ENCODE results near the gene PRKAG2. TPM values are rescaled to one million over a fixed set of nuclear protein-coding genes. Genes with fewer than 3 reads are reported as not detected.
A peak's percentile ranks its signal among the peaks of the same experiment; 100 is the strongest.

PRKAG2 gene
- total RNA-seq, 1 experiment from 2014 or later, result 23.9 TPM

- no peak for DNase-seq
- H3K4me1 ChIP-seq (ENCODE audit: insufficient read depth, low read length), result peaks cover 42% of the 10 kb centered on the region
- H3K4me2 ChIP-seq (ENCODE audit: low read length), result no peak overlapping the region
- no peak overlapping the region for H2AFZ ChIP-seq (ENCODE audit: low read length)
- ChIA-PET CTCF (no interaction called here), POLR2A (ENCODE audit: unreplicated experiment) (no interaction called here)
- H4K20me1 ChIP-seq (ENCODE audit: low read length), result no peaks in the 10 kb centered on the region
- H3K36me3 ChIP-seq (ENCODE audit: low read depth, low read length), result no peaks in the 10 kb centered on the region
- H3K27me3 ChIP-seq (ENCODE audit: low read length), result no peaks in the 10 kb centered on the region
- no peaks in the 10 kb centered on the region for H3F3A ChIP-seq (ENCODE audit: low read length, unreplicated experiment)
- H3K9me2 ChIP-seq (replicated peaks; ENCODE audit: low read length), result no peaks in the 10 kb centered on the region
- no peak overlapping the region for H3K27ac ChIP-seq (ENCODE audit: low read length)
- ATAC-seq, result no peak
- H3K79me2 ChIP-seq (ENCODE audit: low read length), result no peaks in the 10 kb centered on the region
- BruUV-seq (replicated peaks), result no TSS peak
- no peak overlapping the region for H3K9ac ChIP-seq (ENCODE audit: low read length)
- TF ChIP-seq EZH2 (IDR thresholded peaks at IDR 0.05; ENCODE audit: low read length, unreplicated experiment), result no peak
- no peak for TF ChIP-seq CTCF (conservative IDR thresholded peaks at IDR 0.05; ENCODE audit: low read depth, low read length)
- no peak for TF ChIP-seq EZH2phosphoT487 (IDR thresholded peaks at IDR 0.05; ENCODE audit: borderline replicate concordance, low read length)
- intact Hi-C loops (cut with micrococcal nuclease), result no loop called here
- no peak overlapping the region for H3K4me3 ChIP-seq (ENCODE audit: low read length)
- no peaks in the 10 kb centered on the region for H3K9me3 ChIP-seq (ENCODE audit: low read length)
Measured at GRCh38 chr7:151793991-151794507, 82.9 kb downstream of the PRKAG2 start.

- no peaks in the 10 kb centered on the region for H4K20me1 ChIP-seq (ENCODE audit: low read length)
- DNase-seq (peak; percentile 11), ATAC-seq (no peak)
- peaks cover 42% of the 10 kb centered on the region for H3K4me1 ChIP-seq (ENCODE audit: insufficient read depth, low read length)
- no peaks in the 10 kb centered on the region for H3K79me2 ChIP-seq (ENCODE audit: low read length)
- POLR2A ChIA-PET (ENCODE audit: unreplicated experiment), result no interaction called here
- no peak overlapping the region for H2AFZ ChIP-seq (ENCODE audit: low read length)
- intact Hi-C loops (cut with micrococcal nuclease), result no loop called here
- H3F3A ChIP-seq (ENCODE audit: low read length, unreplicated experiment), result no peaks in the 10 kb centered on the region
- H3K4me3 ChIP-seq (ENCODE audit: low read length), result no peak overlapping the region
- H3K27me3 ChIP-seq (ENCODE audit: low read length), result no peaks in the 10 kb centered on the region
- no peak for TF ChIP-seq CTCF (conservative IDR thresholded peaks at IDR 0.05; ENCODE audit: low read depth, low read length)
- TF ChIP-seq EZH2phosphoT487 (IDR thresholded peaks at IDR 0.05; ENCODE audit: borderline replicate concordance, low read length), result no peak
- TF ChIP-seq EZH2 (IDR thresholded peaks at IDR 0.05; ENCODE audit: low read length, unreplicated experiment), result no peak
- H3K36me3 ChIP-seq (ENCODE audit: low read depth, low read length), result no peaks in the 10 kb centered on the region
- no TSS peak for BruUV-seq (replicated peaks)
- no peaks in the 10 kb centered on the region for H3K9me2 ChIP-seq (replicated peaks; ENCODE audit: low read length)
- no peak overlapping the region for H3K9ac ChIP-seq (ENCODE audit: low read length)
- CTCF ChIA-PET, result no interaction called here
- H3K9me3 ChIP-seq (ENCODE audit: low read length), result no peaks in the 10 kb centered on the region
- H3K27ac ChIP-seq (ENCODE audit: low read length), result no peak overlapping the region
- H3K4me2 ChIP-seq (ENCODE audit: low read length), result no peak overlapping the region
Measured at GRCh38 chr7:151793531-151793951, 83.4 kb downstream of the PRKAG2 start.

- ATAC-seq (no peak), DNase-seq (no peak)
- H3K9me2 ChIP-seq (replicated peaks; ENCODE audit: low read length), result no peaks in the 10 kb centered on the region
- no peaks in the 10 kb centered on the region for H3K27me3 ChIP-seq (ENCODE audit: low read length)
- H3K79me2 ChIP-seq (ENCODE audit: low read length), result no peaks in the 10 kb centered on the region
- H2AFZ ChIP-seq (ENCODE audit: low read length), result no peak overlapping the region
- TF ChIP-seq CTCF (conservative IDR thresholded peaks at IDR 0.05; ENCODE audit: low read depth, low read length) (no peak), EZH2 (IDR thresholded peaks at IDR 0.05; ENCODE audit: low read length, unreplicated experiment) (no peak), EZH2phosphoT487 (IDR thresholded peaks at IDR 0.05; ENCODE audit: borderline replicate concordance, low read length) (no peak)
- H3K4me1 ChIP-seq (ENCODE audit: insufficient read depth, low read length), result peaks cover 38% of the 10 kb centered on the region
- no peak overlapping the region for H3K4me2 ChIP-seq (ENCODE audit: low read length)
- POLR2A ChIA-PET (ENCODE audit: unreplicated experiment), result no interaction called here
- CTCF ChIA-PET, result interaction anchor here (0.6 kb wide), 2 partner anchors 58 to 71 kb away, joined by 7 read pairs; no protein-coding TSS in a partner anchor
- no peak overlapping the region for H3K9ac ChIP-seq (ENCODE audit: low read length)
- no peaks in the 10 kb centered on the region for H4K20me1 ChIP-seq (ENCODE audit: low read length)
- no peaks in the 10 kb centered on the region for H3F3A ChIP-seq (ENCODE audit: low read length, unreplicated experiment)
- no peaks in the 10 kb centered on the region for H3K36me3 ChIP-seq (ENCODE audit: low read depth, low read length)
- no TSS peak for BruUV-seq (replicated peaks)
- intact Hi-C loops (cut with micrococcal nuclease), result no loop called here
- no peak overlapping the region for H3K4me3 ChIP-seq (ENCODE audit: low read length)
- H3K27ac ChIP-seq (ENCODE audit: low read length), result no peak overlapping the region
- no peaks in the 10 kb centered on the region for H3K9me3 ChIP-seq (ENCODE audit: low read length)
Measured at GRCh38 chr7:151792636-151793035, 84.3 kb downstream of the PRKAG2 start.

Data from PC-3 (cell line).